PC-3 (cell line): Measurements from ENCODE around the gene RAG1. TPM values are rescaled to one million over a fixed set of nuclear protein-coding genes. Genes with fewer than 3 reads are reported as not detected.

Experiments
- ATAC-seq: fragments of 200-7000 bp; cut with Tn5 transposase; 2 replicates; pipeline ENCODE4 v1.9.1; 2020; ENCODE audit warnings: mild to moderate bottlenecking, moderate library complexity
- BruUV-seq: library from RNA; stranded (reverse); fragments of 400-500 nt; replicated peaks from 2 replicates; lab custom pipeline; 2021; lab: Mats Ljungman, UMichigan
- CTCF ChIA-PET: fragments of 300-600 bp; sonication (Branson Sonifier 250); formaldehyde crosslinking; loops from one replicate; lab custom pipeline; 2022; ENCODE audit warnings: antibody characterized with exemption; lab: Charles Lee
- POLR2A ChIA-PET: fragments of 300-600 bp; sonication (Branson Sonifier 250); formaldehyde crosslinking; loops from one replicate; lab custom pipeline; 2022; ENCODE audit warnings: antibody characterized with exemption; ENCODE audit not compliant: unreplicated experiment; lab: Charles Lee
- DNase-seq: peaks from one replicate; pipeline ENCODE4 v3.0.0-alpha.2; 2015
- H2AFZ ChIP-seq: fragments of 300-600 bp; sonication (generic); 2 replicates; pipeline ENCODE4 v1.6.0; 2016; ENCODE audit warnings: antibody characterized with exemption, low read length
- H3F3A ChIP-seq: fragments of 300-600 bp; sonication (generic); one replicate; pipeline ENCODE4 v1.6.0; 2017; ENCODE audit warnings: antibody characterized with exemption, low read length, control low read depth, mild to moderate bottlenecking; ENCODE audit not compliant: unreplicated experiment
- H3K27ac ChIP-seq: fragments of 300-600 bp; sonication (generic); 2 replicates; pipeline ENCODE4 v1.5.1; 2016; ENCODE audit warnings: mild to moderate bottlenecking, low read length
- H3K27me3 ChIP-seq: fragments of 300-600 bp; sonication (generic); 2 replicates; pipeline ENCODE4 v1.6.1; 2016; ENCODE audit warnings: low read length, mixed read lengths
- H3K36me3 ChIP-seq: fragments of 300-600 bp; sonication (generic); 2 replicates; pipeline ENCODE4 v1.6.1; 2016; ENCODE audit warnings: low read depth, mixed run types, low read length, mixed read lengths
- H3K4me1 ChIP-seq: fragments of 300-600 bp; sonication (generic); 2 replicates; pipeline ENCODE4 v1.5.1; 2016; ENCODE audit warnings: low read length; ENCODE audit not compliant: insufficient read depth
- H3K4me2 ChIP-seq: fragments of 300-600 bp; sonication (generic); 2 replicates; pipeline ENCODE4 v1.6.0; 2016; ENCODE audit warnings: low read length
- H3K4me3 ChIP-seq: fragments of 300-600 bp; sonication (generic); 2 replicates; pipeline ENCODE4 v1.5.1; 2016; ENCODE audit warnings: mild to moderate bottlenecking, low read length, mixed read lengths
- H3K79me2 ChIP-seq: fragments of 300-600 bp; sonication (generic); 2 replicates; pipeline ENCODE4 v1.6.1; 2017; ENCODE audit warnings: low read length, mixed read lengths
- H3K9ac ChIP-seq: fragments of 300-600 bp; sonication (generic); 2 replicates; pipeline ENCODE4 v1.6.0; 2016; ENCODE audit warnings: mild to moderate bottlenecking, low read length
- H3K9me2 ChIP-seq: fragments of 300-600 bp; sonication (generic); replicated peaks from 2 replicates; pipeline ENCODE4 v1.6.1; 2016; ENCODE audit warnings: mixed run types, low read length, mixed read lengths
- H3K9me3 ChIP-seq: fragments of 300-600 bp; sonication (generic); 2 replicates; pipeline ENCODE4 v1.6.1; 2016; ENCODE audit warnings: low read length, mixed read lengths
- H4K20me1 ChIP-seq: fragments of 300-600 bp; sonication (generic); 2 replicates; pipeline ENCODE4 v1.6.1; 2016; ENCODE audit warnings: low read length, mixed read lengths
- EZH2 ChIP-seq: fragments of 300-600 bp; sonication (generic); IDR thresholded peaks from one replicate; pipeline ENCODE4 v1.6.1; 2017; ENCODE audit warnings: antibody characterized with exemption, mild to moderate bottlenecking, low read length; ENCODE audit not compliant: unreplicated experiment
- EZH2phosphoT487 ChIP-seq: fragments of 300-600 bp; sonication (generic); IDR thresholded peaks from 2 replicates; pipeline ENCODE4 v1.6.1; 2018; ENCODE audit warnings: mild to moderate bottlenecking, antibody characterized with exemption, low read length, borderline replicate concordance
- intact Hi-C: fragments of 100-400 bp; cut with micrococcal nuclease; formaldehyde crosslinking; loops from 2 replicates; pipeline ENCODE4 v1.9.0; 2023
- total RNA-seq: library from RNA; depleted of rRNA; stranded (reverse); fragments of >200 nt; gene quantifications from 2 replicates; pipeline ENCODE4 v1.2.3, GENCODE V29; 2014; rRNA removed
- TF ChIP-seq, protein P1 (sequence below): fragments of 300-600 bp; sonication (generic); conservative IDR thresholded peaks from 2 replicates; pipeline ENCODE4 v1.5.1; 2017; ENCODE audit warnings: antibody characterized with exemption, low read depth, mild to moderate bottlenecking, low read length

The RAG1 gene
- total RNA-seq, 1 experiment from 2014 or later, result 0.15 TPM

DNA sequence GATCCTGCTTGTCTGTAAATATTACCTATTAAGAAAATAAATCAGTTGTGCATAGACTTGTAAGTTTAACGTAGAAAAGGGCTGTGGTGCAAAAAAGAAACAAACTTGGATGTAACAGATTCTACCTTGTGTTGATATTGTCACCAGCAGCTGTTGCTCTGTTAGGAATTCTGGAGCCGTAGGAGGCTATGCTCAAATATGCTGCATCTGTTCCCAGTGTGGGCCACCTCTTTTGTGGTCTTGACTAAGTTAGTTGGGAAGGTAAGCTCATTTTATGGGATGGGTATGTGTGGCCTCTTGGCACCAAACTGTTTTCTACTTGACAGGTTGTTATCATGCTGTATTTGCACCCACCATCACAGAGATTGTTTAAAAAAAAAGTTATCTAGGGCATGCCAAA lies 59.7 kb downstream of the RAG1 start:
- POLR2A ChIA-PET, result no interaction called here

DNA sequence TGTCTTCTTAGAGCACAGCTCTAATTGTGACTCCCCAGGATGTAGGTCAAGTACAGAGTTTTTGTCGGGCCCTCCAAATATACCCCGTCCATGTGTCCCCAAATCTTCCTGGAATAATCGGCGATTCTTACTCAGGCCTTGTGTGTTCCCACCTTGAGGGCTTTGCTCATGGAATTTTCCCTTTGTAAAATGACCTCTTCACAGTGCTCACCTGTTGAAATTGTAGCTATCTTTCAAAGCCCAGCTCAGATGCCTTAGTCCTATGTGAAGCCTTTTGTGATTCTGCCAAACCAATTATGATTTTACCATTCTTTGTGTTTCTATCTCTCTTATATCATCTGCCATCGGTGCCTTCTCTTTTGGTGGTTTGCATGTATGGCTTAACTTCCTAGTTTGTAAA lies 60.3 kb downstream of the RAG1 start:
- no peak for TF ChIP-seq EZH2
- TF ChIP-seq, protein P1, sequence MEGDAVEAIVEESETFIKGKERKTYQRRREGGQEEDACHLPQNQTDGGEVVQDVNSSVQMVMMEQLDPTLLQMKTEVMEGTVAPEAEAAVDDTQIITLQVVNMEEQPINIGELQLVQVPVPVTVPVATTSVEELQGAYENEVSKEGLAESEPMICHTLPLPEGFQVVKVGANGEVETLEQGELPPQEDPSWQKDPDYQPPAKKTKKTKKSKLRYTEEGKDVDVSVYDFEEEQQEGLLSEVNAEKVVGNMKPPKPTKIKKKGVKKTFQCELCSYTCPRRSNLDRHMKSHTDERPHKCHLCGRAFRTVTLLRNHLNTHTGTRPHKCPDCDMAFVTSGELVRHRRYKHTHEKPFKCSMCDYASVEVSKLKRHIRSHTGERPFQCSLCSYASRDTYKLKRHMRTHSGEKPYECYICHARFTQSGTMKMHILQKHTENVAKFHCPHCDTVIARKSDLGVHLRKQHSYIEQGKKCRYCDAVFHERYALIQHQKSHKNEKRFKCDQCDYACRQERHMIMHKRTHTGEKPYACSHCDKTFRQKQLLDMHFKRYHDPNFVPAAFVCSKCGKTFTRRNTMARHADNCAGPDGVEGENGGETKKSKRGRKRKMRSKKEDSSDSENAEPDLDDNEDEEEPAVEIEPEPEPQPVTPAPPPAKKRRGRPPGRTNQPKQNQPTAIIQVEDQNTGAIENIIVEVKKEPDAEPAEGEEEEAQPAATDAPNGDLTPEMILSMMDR, result no peak
- Histone ChIP-seq H3K36me3 (no peaks in the 10 kb centered on the region), H3K27me3 (no peaks in the 10 kb centered on the region), H3K9me2 (no peaks in the 10 kb centered on the region), H3K79me2 (no peaks in the 10 kb centered on the region), H2AFZ (no peak overlapping the region), H3K27ac (no peak overlapping the region), H3K4me3 (no peak overlapping the region), H3K9ac (no peak overlapping the region), H3F3A (no peaks in the 10 kb centered on the region), H3K9me3 (no peaks in the 10 kb centered on the region), H3K4me1 (no peaks in the 10 kb centered on the region), H4K20me1 (no peaks in the 10 kb centered on the region), H3K4me2 (no peak overlapping the region)
- DNase-seq, result no peak
- intact Hi-C loops, result no loop called here
- ATAC-seq, result no peak
- BruUV-seq, result no TSS peak
- POLR2A ChIA-PET, result no interaction called here
- CTCF ChIA-PET, result no interaction called here

More for the DNA sequence above, 59.7 kb downstream of the RAG1 start:
- ATAC-seq, result no peak
- Histone ChIP-seq H3K4me1 (no peaks in the 10 kb centered on the region), H3K9me3 (no peaks in the 10 kb centered on the region), H3K9me2 (no peaks in the 10 kb centered on the region), H2AFZ (no peak overlapping the region), H4K20me1 (no peaks in the 10 kb centered on the region), H3K4me3 (no peak overlapping the region), H3K36me3 (no peaks in the 10 kb centered on the region), H3K4me2 (no peak overlapping the region), H3K79me2 (no peaks in the 10 kb centered on the region), H3K27ac (no peak overlapping the region), H3F3A (no peaks in the 10 kb centered on the region), H3K9ac (no peak overlapping the region), H3K27me3 (no peaks in the 10 kb centered on the region)
- TF ChIP-seq, protein P1, result no peak
- TF ChIP-seq EZH2 (no peak), EZH2phosphoT487 (no peak)
- no TSS peak for BruUV-seq
- DNase-seq, result no peak
- intact Hi-C loops, result no loop called here
- CTCF ChIA-PET, result no interaction called here

- Histone ChIP-seq H3K27me3 (no peaks in the 10 kb centered on the region), H3K4me2 (no peak overlapping the region), H3K9ac (no peak overlapping the region), H3F3A (no peaks in the 10 kb centered on the region), H3K27ac (no peak overlapping the region), H2AFZ (no peak overlapping the region), H3K36me3 (no peaks in the 10 kb centered on the region), H3K79me2 (no peaks in the 10 kb centered on the region), H3K4me3 (no peak overlapping the region), H3K4me1 (no peaks in the 10 kb centered on the region), H3K9me2 (no peaks in the 10 kb centered on the region), H4K20me1 (no peaks in the 10 kb centered on the region), H3K9me3 (no peaks in the 10 kb centered on the region)
- TF ChIP-seq EZH2phosphoT487 (no peak), EZH2 (no peak)
- TF ChIP-seq, protein P1, result no peak
- intact Hi-C loops, result no loop called here
- ATAC-seq (no peak), DNase-seq (no peak)
- ChIA-PET POLR2A (no interaction called here), CTCF (no interaction called here)
- BruUV-seq, result no TSS peak
Measured at GRCh38 chr11:36628765-36629244, 61.0 kb downstream of the RAG1 start.

Other genes with a start within 250 kb of the RAG1 start
- 4.0 and 4.1 TPM in 2 replicates for gene TRAF6, start 57.7 kb upstream of the RAG1 start, total RNA-seq
- gene IFTAP, start 26.5 kb downstream of the RAG1 start, total RNA-seq, result 12.9 and 17.6 TPM in 2 replicates
- gene RAG2, start 30.2 kb downstream of the RAG1 start, total RNA-seq, result not detected in 2 replicates